ENCODE data around the gene RAB27B. TPM values are rescaled to one million over a fixed set of nuclear protein-coding genes. Genes with fewer than 3 reads are reported as not detected.
A peak's percentile ranks its signal among the peaks of the same experiment; 100 is the strongest.

The RAB27B gene
- total and polyA plus RNA-seq, 10 of the 15 experiments (the other 5 are each of a cell fraction or from before 2014, with no cell fraction given): under 0.01 to 0.03 TPM; not detected in 8

DNA sequence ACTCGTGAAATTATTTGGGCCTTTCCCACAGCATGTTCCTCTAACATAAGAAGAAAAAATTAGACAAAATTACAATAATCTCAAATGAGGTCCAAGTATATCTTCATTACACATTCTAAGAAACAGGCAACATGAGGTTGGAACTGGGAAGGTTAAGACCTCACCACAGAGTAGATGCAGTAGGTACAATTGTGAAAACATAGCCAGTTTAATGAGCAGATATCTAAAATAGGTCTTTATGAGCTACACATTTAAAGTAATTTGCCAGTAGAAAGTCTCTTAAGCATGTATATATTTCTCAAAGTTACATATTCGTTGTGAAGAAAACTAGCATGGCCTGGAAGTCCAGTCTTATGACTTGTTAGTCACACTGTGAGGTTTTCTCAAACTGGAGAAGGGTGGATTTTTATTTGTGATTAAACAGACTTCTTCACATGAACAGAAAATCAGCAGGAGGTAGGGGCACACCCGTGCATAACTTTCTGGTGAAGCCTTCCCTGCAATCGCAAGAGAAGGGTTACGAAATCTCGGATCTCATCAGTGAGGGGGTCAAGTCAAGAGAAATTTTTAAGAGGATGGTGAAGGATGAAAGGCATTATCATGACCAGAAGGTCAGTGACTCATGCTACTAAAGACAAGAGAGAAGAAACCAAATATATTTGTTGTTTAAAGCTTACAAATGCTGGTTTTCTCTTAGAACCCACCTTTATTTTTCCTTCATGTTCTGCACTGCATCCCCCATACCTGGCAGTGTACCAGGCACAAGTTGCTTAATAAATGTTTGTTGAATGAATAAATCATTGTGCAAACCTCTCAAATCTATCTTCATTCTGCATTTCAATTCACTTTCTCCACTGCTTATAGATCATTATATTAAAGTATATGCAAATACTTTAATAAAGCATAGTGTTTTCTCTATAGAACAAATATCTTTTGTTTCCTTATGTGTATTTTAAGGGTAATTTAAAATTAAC is 5.1 kb upstream of the RAB27B start:
- H3K4me3 ChIP-seq: no peak overlapping the region
- no peak for TF ChIP-seq FOS (IDR thresholded peaks at IDR 0.05; ENCODE audit: borderline replicate concordance, extremely low read depth, insufficient read length)
- no peak for TF ChIP-seq CHD4 (IDR thresholded peaks at IDR 0.05)
- TF ChIP-seq, protein P1, sequence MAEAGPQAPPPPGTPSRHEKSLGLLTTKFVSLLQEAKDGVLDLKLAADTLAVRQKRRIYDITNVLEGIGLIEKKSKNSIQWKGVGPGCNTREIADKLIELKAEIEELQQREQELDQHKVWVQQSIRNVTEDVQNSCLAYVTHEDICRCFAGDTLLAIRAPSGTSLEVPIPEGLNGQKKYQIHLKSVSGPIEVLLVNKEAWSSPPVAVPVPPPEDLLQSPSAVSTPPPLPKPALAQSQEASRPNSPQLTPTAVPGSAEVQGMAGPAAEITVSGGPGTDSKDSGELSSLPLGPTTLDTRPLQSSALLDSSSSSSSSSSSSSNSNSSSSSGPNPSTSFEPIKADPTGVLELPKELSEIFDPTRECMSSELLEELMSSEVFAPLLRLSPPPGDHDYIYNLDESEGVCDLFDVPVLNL (IDR thresholded peaks at IDR 0.05; ENCODE audit: low read depth, low read length): no peak
- TF ChIP-seq, protein P2, sequence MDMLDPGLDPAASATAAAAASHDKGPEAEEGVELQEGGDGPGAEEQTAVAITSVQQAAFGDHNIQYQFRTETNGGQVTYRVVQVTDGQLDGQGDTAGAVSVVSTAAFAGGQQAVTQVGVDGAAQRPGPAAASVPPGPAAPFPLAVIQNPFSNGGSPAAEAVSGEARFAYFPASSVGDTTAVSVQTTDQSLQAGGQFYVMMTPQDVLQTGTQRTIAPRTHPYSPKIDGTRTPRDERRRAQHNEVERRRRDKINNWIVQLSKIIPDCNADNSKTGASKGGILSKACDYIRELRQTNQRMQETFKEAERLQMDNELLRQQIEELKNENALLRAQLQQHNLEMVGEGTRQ (IDR thresholded peaks at IDR 0.05; ENCODE audit: borderline replicate concordance, low read depth, low read length): no peak
- TF ChIP-seq GABPA (IDR thresholded peaks at IDR 0.05; ENCODE audit: low read depth): no peak
- TF ChIP-seq, protein P3, sequence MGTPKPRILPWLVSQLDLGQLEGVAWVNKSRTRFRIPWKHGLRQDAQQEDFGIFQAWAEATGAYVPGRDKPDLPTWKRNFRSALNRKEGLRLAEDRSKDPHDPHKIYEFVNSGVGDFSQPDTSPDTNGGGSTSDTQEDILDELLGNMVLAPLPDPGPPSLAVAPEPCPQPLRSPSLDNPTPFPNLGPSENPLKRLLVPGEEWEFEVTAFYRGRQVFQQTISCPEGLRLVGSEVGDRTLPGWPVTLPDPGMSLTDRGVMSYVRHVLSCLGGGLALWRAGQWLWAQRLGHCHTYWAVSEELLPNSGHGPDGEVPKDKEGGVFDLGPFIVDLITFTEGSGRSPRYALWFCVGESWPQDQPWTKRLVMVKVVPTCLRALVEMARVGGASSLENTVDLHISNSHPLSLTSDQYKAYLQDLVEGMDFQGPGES (IDR thresholded peaks at IDR 0.05): no peak
- no peak for TF ChIP-seq NR2C1 (IDR thresholded peaks at IDR 0.05)
- TF ChIP-seq WRNIP1 (IDR thresholded peaks at IDR 0.05; ENCODE audit: borderline replicate concordance, low read depth, low read length): no peak
- TF ChIP-seq TAF1 (IDR thresholded peaks at IDR 0.05; ENCODE audit: borderline replicate concordance, low read depth, low read length): no peak
- no peak for TF ChIP-seq HDAC2 (IDR thresholded peaks at IDR 0.05)
- TF ChIP-seq, protein P4, sequence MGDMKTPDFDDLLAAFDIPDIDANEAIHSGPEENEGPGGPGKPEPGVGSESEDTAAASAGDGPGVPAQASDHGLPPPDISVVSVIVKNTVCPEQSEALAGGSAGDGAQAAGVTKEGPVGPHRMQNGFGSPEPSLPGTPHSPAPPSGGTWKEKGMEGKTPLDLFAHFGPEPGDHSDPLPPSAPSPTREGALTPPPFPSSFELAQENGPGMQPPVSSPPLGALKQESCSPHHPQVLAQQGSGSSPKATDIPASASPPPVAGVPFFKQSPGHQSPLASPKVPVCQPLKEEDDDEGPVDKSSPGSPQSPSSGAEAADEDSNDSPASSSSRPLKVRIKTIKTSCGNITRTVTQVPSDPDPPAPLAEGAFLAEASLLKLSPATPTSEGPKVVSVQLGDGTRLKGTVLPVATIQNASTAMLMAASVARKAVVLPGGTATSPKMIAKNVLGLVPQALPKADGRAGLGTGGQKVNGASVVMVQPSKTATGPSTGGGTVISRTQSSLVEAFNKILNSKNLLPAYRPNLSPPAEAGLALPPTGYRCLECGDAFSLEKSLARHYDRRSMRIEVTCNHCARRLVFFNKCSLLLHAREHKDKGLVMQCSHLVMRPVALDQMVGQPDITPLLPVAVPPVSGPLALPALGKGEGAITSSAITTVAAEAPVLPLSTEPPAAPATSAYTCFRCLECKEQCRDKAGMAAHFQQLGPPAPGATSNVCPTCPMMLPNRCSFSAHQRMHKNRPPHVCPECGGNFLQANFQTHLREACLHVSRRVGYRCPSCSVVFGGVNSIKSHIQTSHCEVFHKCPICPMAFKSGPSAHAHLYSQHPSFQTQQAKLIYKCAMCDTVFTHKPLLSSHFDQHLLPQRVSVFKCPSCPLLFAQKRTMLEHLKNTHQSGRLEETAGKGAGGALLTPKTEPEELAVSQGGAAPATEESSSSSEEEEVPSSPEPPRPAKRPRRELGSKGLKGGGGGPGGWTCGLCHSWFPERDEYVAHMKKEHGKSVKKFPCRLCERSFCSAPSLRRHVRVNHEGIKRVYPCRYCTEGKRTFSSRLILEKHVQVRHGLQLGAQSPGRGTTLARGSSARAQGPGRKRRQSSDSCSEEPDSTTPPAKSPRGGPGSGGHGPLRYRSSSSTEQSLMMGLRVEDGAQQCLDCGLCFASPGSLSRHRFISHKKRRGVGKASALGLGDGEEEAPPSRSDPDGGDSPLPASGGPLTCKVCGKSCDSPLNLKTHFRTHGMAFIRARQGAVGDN (IDR thresholded peaks at IDR 0.05): no peak
- TF ChIP-seq SIN3A (IDR thresholded peaks at IDR 0.05; ENCODE audit: low read depth, low read length): no peak
- no peak for TF ChIP-seq GATAD2B (conservative IDR thresholded peaks at IDR 0.05; ENCODE audit: low read depth)
- TF ChIP-seq KAT2A (conservative IDR thresholded peaks at IDR 0.05; ENCODE audit: control insufficient read depth, low read depth, low read length): no peak
- no peak for TF ChIP-seq SMARCA5 (IDR thresholded peaks at IDR 0.05)
- TF ChIP-seq EP300 (IDR thresholded peaks at IDR 0.05; ENCODE audit: borderline replicate concordance in 1 of 2, control insufficient read depth in 1 of 2, low read depth in 2 of 2, low read length in 2 of 2): no peak
- TF ChIP-seq SUPT20H (IDR thresholded peaks at IDR 0.05; ENCODE audit: borderline replicate concordance, control insufficient read depth, low read depth, low read length): no peak
- DNase-seq (ENCODE audit: low read depth, low spot score): no peak
- no peaks in the 10 kb centered on the region for H3K79me2 ChIP-seq (ENCODE audit: control insufficient read depth, insufficient read depth, low read length)
- ChIA-PET CTCF (no interaction called here), SMC1A (ENCODE audit: uncharacterized antibody, unreplicated experiment) (no interaction called here), RAD21 (ENCODE audit: unreplicated experiment) (no interaction called here), POLR2A (no interaction called here)
- H3K9ac ChIP-seq (ENCODE audit: control insufficient read depth, insufficient read depth, low read length): no peak overlapping the region
- FAIRE-seq: peak; percentile 47
- no peaks in the 10 kb centered on the region for H3K4me1 ChIP-seq (ENCODE audit: control insufficient read depth, insufficient read depth, low read length)
- WGBS (ENCODE audit: insufficient coverage, insufficient replicate concordance, low lambda C conversion rate, missing lambda C conversion rate): 33% methylated on average over 6 of the region's 6 CpGs
- H3K27ac ChIP-seq (ENCODE audit: control insufficient read depth, insufficient read depth): no peak overlapping the region
- in situ Hi-C loops (cut with MboI) (no loop called here), intact Hi-C loops (cut with micrococcal nuclease; ENCODE audit: unreplicated experiment) (no loop called here)
- H4K20me1 ChIP-seq (ENCODE audit: control insufficient read depth, insufficient read depth): no peaks in the 10 kb centered on the region
- H3K4me2 ChIP-seq (ENCODE audit: control insufficient read depth, insufficient read depth): no peak overlapping the region
- no TSS peak for BruUV-seq (replicated peaks)
- H2AFZ ChIP-seq (ENCODE audit: control insufficient read depth, low read depth, low read length): no peak overlapping the region
- no peak for ATAC-seq
- H3K36me3 ChIP-seq (ENCODE audit: control insufficient read depth in 2 of 2, insufficient read depth in 2 of 2, low read length in 1 of 2): no peaks in the 10 kb centered on the region
- no peaks in the 10 kb centered on the region for H3K9me3 ChIP-seq (replicated peaks; ENCODE audit: control insufficient read depth, insufficient read depth, low read length)
- peaks cover under 1 to 2% of the 10 kb centered on the region in 2 experiments; a peak in 2 of 4 replicates for H3K27me3 ChIP-seq (replicated peaks in 1 of 2; ENCODE audit: control insufficient read depth in 2 of 2, insufficient read depth in 2 of 2, low read length in 1 of 2)
